CD14-positive monocyte (primary cell): ENCODE measurements around the gene GPR158. TPM values are rescaled to one million over a fixed set of nuclear protein-coding genes. Genes with fewer than 3 reads are reported as not detected.
A peak's percentile ranks its signal among the peaks of the same experiment; 100 is the strongest.

Experiments
- DNase-seq, 3 donors: peaks; one replicate each; pipeline ENCODE4 v3.0.0-alpha.2; 2011 to 2022
- H2AFZ ChIP-seq: 2 replicates; pipeline ENCODE4 v1.6.0; 2012; ENCODE audit warnings: mild to moderate bottlenecking, low read depth, low read length, inconsistent platforms; ENCODE audit not compliant: insufficient read depth, poor library complexity, severe bottlenecking
- H3K27ac ChIP-seq, 2 donors: 1 replicate in 1 of 2; 2 replicates in 1 of 2; pipeline ENCODE4 v1.5.1; 2012 to 2013; ENCODE audit warnings: low read length in 2 of 2, control low read depth in 1 of 2, inconsistent platforms in 1 of 2, low read depth in 1 of 2, mild to moderate bottlenecking in 1 of 2
- H3K27me3 ChIP-seq, 2 donors: one replicate each; pipeline versions ENCODE4 v1.6.0 to v1.6.1; 2011 to 2013; ENCODE audit warnings: low read length in 2 of 2; ENCODE audit not compliant: control insufficient read depth in 2 of 2, insufficient read depth in 2 of 2
- H3K36me3 ChIP-seq, 2 donors: replicated peaks in 1 of 2; 1 replicate in 1 of 2; 2 replicates in 1 of 2; pipeline versions ENCODE4 v1.5.1 to v1.6.1; 2012 to 2013; ENCODE audit warnings: low read length in 2 of 2, control low read depth in 1 of 2, inconsistent platforms in 1 of 2, mild to moderate bottlenecking in 1 of 2; ENCODE audit not compliant: insufficient read depth in 2 of 2, control insufficient read depth in 1 of 2
- H3K4me1 ChIP-seq, 2 donors: 1 replicate in 1 of 2; 2 replicates in 1 of 2; pipeline versions ENCODE4 v1.5.1 to v1.6.1; 2012 to 2013; ENCODE audit warnings: low read length in 2 of 2, control low read depth in 1 of 2, inconsistent platforms in 1 of 2, mild to moderate bottlenecking in 1 of 2, moderate library complexity in 1 of 2; ENCODE audit not compliant: insufficient read depth in 2 of 2, control insufficient read depth in 1 of 2
- H3K4me2 ChIP-seq: replicated peaks from 2 replicates; pipeline ENCODE3; 2012; ENCODE audit warnings: low read length, moderate library complexity, mild to moderate bottlenecking; ENCODE audit not compliant: poor library complexity, severe bottlenecking; ENCODE audit errors: extremely low read depth
- H3K4me3 ChIP-seq, 3 experiments: fragments of 200-600 bp in 1 of 3; sonication (generic) in 1 of 3; replicated peaks in 1 of 3; 1 replicate in 2 of 3; 2 replicates in 1 of 3; pipeline ENCODE4 v1.5.1; 2011 to 2013; ENCODE audit warnings: low read length in 3 of 3, mild to moderate bottlenecking in 3 of 3, control low read depth in 2 of 3, low read depth in 2 of 3, inconsistent platforms in 1 of 3, moderate library complexity in 1 of 3
- H3K79me2 ChIP-seq: 2 replicates; pipeline ENCODE4 v1.6.0; 2012; ENCODE audit warnings: mild to moderate bottlenecking, control low read depth, inconsistent platforms, low read length, moderate library complexity; ENCODE audit not compliant: insufficient read depth
- H3K9ac ChIP-seq: 2 replicates; pipeline ENCODE4 v1.6.0; 2017; ENCODE audit warnings: low read length, mild to moderate bottlenecking; ENCODE audit not compliant: insufficient read depth, poor library complexity, severe bottlenecking
- H3K9me3 ChIP-seq, 2 donors: replicated peaks in 1 of 2; 1 replicate in 1 of 2; 2 replicates in 1 of 2; pipeline versions ENCODE4 v1.5.1 to v1.6.1; 2012 to 2013; ENCODE audit warnings: low read length in 2 of 2, control low read depth in 1 of 2; ENCODE audit not compliant: control insufficient read depth in 1 of 2, insufficient read depth in 1 of 2
- H4K20me1 ChIP-seq: 2 replicates; pipeline ENCODE4 v1.6.0; 2012; ENCODE audit warnings: mild to moderate bottlenecking, low read length, control low read depth, moderate library complexity; ENCODE audit not compliant: insufficient read depth
- H3K27ac Mint-ChIP-seq, 7 donors: one replicate each; pipeline ENCODE4 v1.8.0; 2020; ENCODE audit warnings: mild to moderate bottlenecking in 7 of 7, mixed read lengths in 7 of 7, moderate library complexity in 6 of 7, inconsistent platforms in 2 of 7
- H3K27me3 Mint-ChIP-seq, 3 donors: one replicate each; pipeline ENCODE4 v1.8.0; 2021 to 2022; ENCODE audit warnings: low read depth in 3 of 3, mild to moderate bottlenecking in 3 of 3, mixed read lengths in 3 of 3, moderate library complexity in 3 of 3, inconsistent platforms in 1 of 3
- H3K36me3 Mint-ChIP-seq, 2 donors: one replicate each; pipeline ENCODE4 v1.8.0; 2020; ENCODE audit warnings: mixed read lengths in 2 of 2, inconsistent platforms in 1 of 2, mild to moderate bottlenecking in 1 of 2
- H3K4me1 Mint-ChIP-seq: one replicate; pipeline ENCODE4 v1.8.0; 2020; ENCODE audit warnings: mild to moderate bottlenecking, mixed read lengths
- H3K4me3 Mint-ChIP-seq, 2 donors: one replicate each; pipeline ENCODE4 v1.8.0; 2020; ENCODE audit warnings: mild to moderate bottlenecking in 2 of 2, mixed read lengths in 2 of 2, moderate library complexity in 1 of 2
- H3K9me3 Mint-ChIP-seq, 7 donors: one replicate each; pipeline ENCODE4 v1.8.0; 2020 to 2022; ENCODE audit warnings: mixed read lengths in 7 of 7, mild to moderate bottlenecking in 6 of 7, moderate library complexity in 6 of 7, inconsistent platforms in 2 of 7
- WGBS: methylation state at CpG from one replicate; pipeline ENCODE4 v1.1.5; 2013; ENCODE audit warnings: missing lambda C conversion rate; ENCODE audit not compliant: insufficient coverage; 5-methylcytosine and 5-hydroxymethylcytosine counted together
- intact Hi-C, 2 donors: fragments of 100-400 bp; cut with micrococcal nuclease; formaldehyde crosslinking; loops; one replicate each; pipeline versions ENCODE4 v1.15.0 to v1.15.1; 2023
- polyA plus RNA-seq, 3 donors: library from polyadenylated mRNA; depleted of rRNA in 1 of 3; unstranded in 2 of 3; stranded (reverse) in 1 of 3; fragments of 300-500 nt in 2 of 3; fragments of >200 nt in 1 of 3; fragmentation: Illumina TruSeq in 2 of 3; gene quantifications; 1 replicate in 2 of 3; 2 replicates in 1 of 3; pipeline ENCODE4 v1.2.3, GENCODE V29; 2012 to 2021
- TF ChIP-seq, protein P1 (sequence below): fragments of 200-600 bp; IDR thresholded peaks from one replicate; pipeline ENCODE4 v1.8.0; 2022; ENCODE audit warnings: antibody characterized with exemption, mild to moderate bottlenecking

GPR158 gene
- polyA plus RNA-seq, 3 donors = not detected

DNA sequence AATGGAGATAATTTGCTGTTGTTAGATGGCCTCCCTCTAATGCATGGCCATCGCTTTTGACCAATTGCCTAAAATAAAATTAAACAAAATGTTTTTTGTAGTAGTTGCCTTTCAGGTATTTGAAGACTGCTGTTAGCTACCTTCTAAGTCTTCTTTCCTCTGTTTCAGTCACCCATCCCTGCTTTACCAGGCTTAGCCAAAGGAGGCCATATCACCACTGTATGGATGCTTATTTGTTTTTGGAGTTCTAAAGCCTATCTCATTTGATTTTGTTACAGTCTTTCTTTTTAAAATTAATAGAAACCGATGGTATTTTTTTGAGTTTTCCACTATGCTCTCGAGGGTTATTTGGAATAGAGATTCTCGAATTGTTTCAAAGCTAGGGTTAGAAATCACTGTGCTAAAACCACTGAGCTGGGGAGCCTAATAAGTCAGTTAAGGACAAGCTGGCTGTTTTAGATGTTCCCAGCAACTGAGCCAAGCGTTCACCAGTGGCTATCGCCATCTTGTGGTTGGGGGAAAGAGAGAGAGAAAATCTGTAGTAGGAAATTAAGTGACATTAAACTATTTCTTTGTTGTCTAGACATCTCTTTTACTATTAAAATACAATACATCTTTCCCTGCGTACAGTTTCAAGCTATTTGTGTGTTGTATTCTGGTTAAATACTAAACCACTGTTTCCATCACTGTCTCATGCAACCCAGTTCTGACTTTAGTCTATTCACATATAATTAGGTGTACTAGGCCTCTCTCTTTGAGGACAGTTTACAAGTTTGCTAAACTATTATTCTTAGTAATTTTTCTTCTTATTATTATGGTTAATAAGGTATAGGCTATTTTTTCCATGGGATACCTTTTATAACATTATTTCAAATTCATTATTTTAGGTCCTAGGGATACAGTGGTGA is 52.2 kb downstream of the GPR158 start:
- Mint-ChIP-seq H3K4me3 (no peak overlapping the region), H3K27me3 (no peaks in the 10 kb centered on the region), H3K36me3 (no peaks in the 10 kb centered on the region), H3K4me1 (no peaks in the 10 kb centered on the region), H3K9me3 (no peaks in the 10 kb centered on the region), H3K27ac (peak overlapping the region in 1 of 7 donors; percentile 64)
- Histone ChIP-seq H3K27me3 (no peaks in the 10 kb centered on the region), H3K4me3 (no peak overlapping the region), H4K20me1 (no peaks in the 10 kb centered on the region), H3K27ac (no peak overlapping the region), H3K36me3 (no peaks in the 10 kb centered on the region), H3K4me2 (no peak overlapping the region), H3K9ac (no peak overlapping the region), H3K79me2 (no peaks in the 10 kb centered on the region), H3K4me1 (no peaks in the 10 kb centered on the region), H2AFZ (no peak overlapping the region), H3K9me3 (no peaks in the 10 kb centered on the region)
- intact Hi-C loops = no loop called here
- no peak for DNase-seq
- TF ChIP-seq, protein P1, sequence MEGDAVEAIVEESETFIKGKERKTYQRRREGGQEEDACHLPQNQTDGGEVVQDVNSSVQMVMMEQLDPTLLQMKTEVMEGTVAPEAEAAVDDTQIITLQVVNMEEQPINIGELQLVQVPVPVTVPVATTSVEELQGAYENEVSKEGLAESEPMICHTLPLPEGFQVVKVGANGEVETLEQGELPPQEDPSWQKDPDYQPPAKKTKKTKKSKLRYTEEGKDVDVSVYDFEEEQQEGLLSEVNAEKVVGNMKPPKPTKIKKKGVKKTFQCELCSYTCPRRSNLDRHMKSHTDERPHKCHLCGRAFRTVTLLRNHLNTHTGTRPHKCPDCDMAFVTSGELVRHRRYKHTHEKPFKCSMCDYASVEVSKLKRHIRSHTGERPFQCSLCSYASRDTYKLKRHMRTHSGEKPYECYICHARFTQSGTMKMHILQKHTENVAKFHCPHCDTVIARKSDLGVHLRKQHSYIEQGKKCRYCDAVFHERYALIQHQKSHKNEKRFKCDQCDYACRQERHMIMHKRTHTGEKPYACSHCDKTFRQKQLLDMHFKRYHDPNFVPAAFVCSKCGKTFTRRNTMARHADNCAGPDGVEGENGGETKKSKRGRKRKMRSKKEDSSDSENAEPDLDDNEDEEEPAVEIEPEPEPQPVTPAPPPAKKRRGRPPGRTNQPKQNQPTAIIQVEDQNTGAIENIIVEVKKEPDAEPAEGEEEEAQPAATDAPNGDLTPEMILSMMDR = peak; percentile 12
- 17% methylated on average over 3 of the region's 7 CpGs for WGBS

- Mint-ChIP-seq H3K27me3 (no peaks in the 10 kb centered on the region), H3K4me1 (no peaks in the 10 kb centered on the region), H3K9me3 (peaks cover 0 to 2% (median 0%) of the 10 kb centered on the region in 7 donors), H3K27ac (no peak overlapping the region), H3K36me3 (no peaks in the 10 kb centered on the region), H3K4me3 (no peak overlapping the region)
- no peaks in the 10 kb centered on the region for H3K79me2 ChIP-seq
- TF ChIP-seq, protein P1 = no peak
- H3K4me3 ChIP-seq = no peak overlapping the region
- H3K9ac ChIP-seq = no peak overlapping the region
- no peak for DNase-seq
- H3K27ac ChIP-seq = no peak overlapping the region
- H4K20me1 ChIP-seq = no peaks in the 10 kb centered on the region
- no peaks in the 10 kb centered on the region for H3K9me3 ChIP-seq
- no peaks in the 10 kb centered on the region for H3K4me1 ChIP-seq
- H3K4me2 ChIP-seq = no peak overlapping the region
- no peaks in the 10 kb centered on the region for H3K36me3 ChIP-seq
- WGBS = no CpG with 5 or more reads among the region's 2 CpGs
- no peaks in the 10 kb centered on the region for H3K27me3 ChIP-seq
- intact Hi-C loops = no loop called here
- no peak overlapping the region for H2AFZ ChIP-seq
These were observed 57.0 kb downstream of the GPR158 start for GRCh38 chr10:25231751-25232150.
